Activated T-helper 17 cell treated with anti-CD3 and anti-CD28 coated beads, Interleukin-2, amount 50 U/mL, for 72 hours (primary cell): ENCODE data around the gene STX1B. TPM values are rescaled to one million over a fixed set of nuclear protein-coding genes. Genes with fewer than 3 reads are reported as not detected.

Experiments used
- ATAC-seq: fragments of 150-1000 bp; cut with Tn5 transposase; replicated peaks from 2 replicates; pipeline ENCODE4 v1.10.0; 2021; ENCODE audit warnings: mild to moderate bottlenecking, moderate library complexity
- H3K27ac Mint-ChIP-seq: one replicate; pipeline ENCODE4 v1.8.0; 2022; ENCODE audit warnings: mixed read lengths
- H3K27me3 Mint-ChIP-seq: one replicate; pipeline ENCODE4 v1.8.0; 2022; ENCODE audit warnings: mixed read lengths
- H3K36me3 Mint-ChIP-seq: one replicate; pipeline ENCODE4 v1.8.0; 2022; ENCODE audit warnings: low read depth, mild to moderate bottlenecking, mixed read lengths
- H3K4me1 Mint-ChIP-seq: one replicate; pipeline ENCODE4 v1.8.0; 2022; ENCODE audit warnings: mixed read lengths
- H3K4me3 Mint-ChIP-seq: one replicate; pipeline ENCODE4 v1.8.0; 2022; ENCODE audit warnings: mild to moderate bottlenecking, mixed read lengths
- H3K9me3 Mint-ChIP-seq: one replicate; pipeline ENCODE4 v1.8.0; 2022; ENCODE audit warnings: mixed read lengths
- total RNA-seq, 2 donors: library from RNA; stranded (reverse); gene quantifications; one replicate each; pipeline ENCODE4 v1.2.3, GENCODE V29; 2022

Gene STX1B
- under 1 TPM; 0.17 to 0.95 TPM for total RNA-seq

GRCh38 chr16:31010585-31011325, at the start of gene STX1B:
Gene STX1B, minus strand, starts transcription at chr16:31010638. Its CDS starts 242 bp downstream, at chr16:31010396.
- H3K4me1 Mint-ChIP-seq = peaks cover 4% of the 10 kb centered on the region
- H3K9me3 Mint-ChIP-seq = no peaks in the 10 kb centered on the region
- peak within 1 kb of the TSS; percentile 47 for H3K4me3 Mint-ChIP-seq
- H3K27me3 Mint-ChIP-seq = peaks cover 30% of the 10 kb centered on the region
- H3K36me3 Mint-ChIP-seq = no peaks in the 10 kb centered on the region
- peak; percentile 35 for ATAC-seq
- H3K27ac Mint-ChIP-seq = peak within 1 kb of the TSS; percentile 26

- Mint-ChIP-seq H3K4me3 (no peak overlapping the region), H3K27ac (no peak overlapping the region), H3K36me3 (peaks cover 18% of the 10 kb centered on the region), H3K27me3 (no peaks in the 10 kb centered on the region), H3K9me3 (no peaks in the 10 kb centered on the region), H3K4me1 (peaks cover 5% of the 10 kb centered on the region)
- no peak for ATAC-seq
These were observed 45.2 kb upstream of the STX1B start for GRCh38 chr16:31055613-31056012.

- ATAC-seq = peak; percentile 98
- Mint-ChIP-seq H3K27ac (no peak overlapping the region), H3K27me3 (no peaks in the 10 kb centered on the region), H3K9me3 (no peaks in the 10 kb centered on the region), H3K36me3 (no peaks in the 10 kb centered on the region), H3K4me3 (no peak overlapping the region), H3K4me1 (peaks cover 5% of the 10 kb centered on the region)
These were observed 41.7 kb upstream of the STX1B start for GRCh38 chr16:31052114-31052513.

GRCh38 chr16:31050280-31051030, 40.0 kb upstream of the STX1B start:
- ATAC-seq = no peak
- H3K4me1 Mint-ChIP-seq = peaks cover 10% of the 10 kb centered on the region
- no peaks in the 10 kb centered on the region for H3K9me3 Mint-ChIP-seq
- H3K4me3 Mint-ChIP-seq = no peak overlapping the region
- H3K27me3 Mint-ChIP-seq = no peaks in the 10 kb centered on the region
- no peaks in the 10 kb centered on the region for H3K36me3 Mint-ChIP-seq
- H3K27ac Mint-ChIP-seq = no peak overlapping the region

GRCh38 chr16:31043898-31044481, 33.6 kb upstream of the STX1B start:
- H3K27ac Mint-ChIP-seq = no peak overlapping the region
- H3K27me3 Mint-ChIP-seq = no peaks in the 10 kb centered on the region
- peaks cover 5% of the 10 kb centered on the region for H3K4me1 Mint-ChIP-seq
- no peaks in the 10 kb centered on the region for H3K9me3 Mint-ChIP-seq
- ATAC-seq = no peak
- H3K36me3 Mint-ChIP-seq = peaks cover 39% of the 10 kb centered on the region
- no peak overlapping the region for H3K4me3 Mint-ChIP-seq

GRCh38 chr16:31043352-31043751, 32.9 kb upstream of the STX1B start:
- ATAC-seq = no peak

GRCh38 chr16:31042866-31043265, 32.4 kb upstream of the STX1B start:
- Mint-ChIP-seq H3K27me3 (no peaks in the 10 kb centered on the region), H3K9me3 (no peaks in the 10 kb centered on the region), H3K4me1 (peaks cover 5% of the 10 kb centered on the region), H3K36me3 (peaks cover 50% of the 10 kb centered on the region), H3K27ac (no peak overlapping the region), H3K4me3 (no peak overlapping the region)
- no peak for ATAC-seq

More at GRCh38 chr16:31043352-31043751, 32.9 kb upstream of the STX1B start:
- H3K4me3 Mint-ChIP-seq = no peak overlapping the region
- H3K27ac Mint-ChIP-seq = no peak overlapping the region
- peaks cover 45% of the 10 kb centered on the region for H3K36me3 Mint-ChIP-seq
- H3K4me1 Mint-ChIP-seq = peaks cover 5% of the 10 kb centered on the region
- H3K9me3 Mint-ChIP-seq = no peaks in the 10 kb centered on the region
- no peaks in the 10 kb centered on the region for H3K27me3 Mint-ChIP-seq

GRCh38 chr16:31038993-31039392, 28.6 kb upstream of the STX1B start:
- H3K36me3 Mint-ChIP-seq = peaks cover 85% of the 10 kb centered on the region
- H3K27ac Mint-ChIP-seq = no peak overlapping the region
- peaks cover 6% of the 10 kb centered on the region for H3K4me1 Mint-ChIP-seq
- no peaks in the 10 kb centered on the region for H3K9me3 Mint-ChIP-seq
- ATAC-seq = no peak
- no peaks in the 10 kb centered on the region for H3K27me3 Mint-ChIP-seq
- no peak overlapping the region for H3K4me3 Mint-ChIP-seq

- H3K4me3 Mint-ChIP-seq = no peak overlapping the region
- H3K27ac Mint-ChIP-seq = no peak overlapping the region
- H3K9me3 Mint-ChIP-seq = no peaks in the 10 kb centered on the region
- ATAC-seq = no peak
- H3K27me3 Mint-ChIP-seq = no peaks in the 10 kb centered on the region
- peaks cover 6% of the 10 kb centered on the region for H3K4me1 Mint-ChIP-seq
- peaks cover 86% of the 10 kb centered on the region for H3K36me3 Mint-ChIP-seq
These were observed 26.3 kb upstream of the STX1B start for GRCh38 chr16:31036691-31037090.

- ATAC-seq = peak; percentile 57
- Mint-ChIP-seq H3K4me3 (peak overlapping the region; percentile 89), H3K36me3 (peaks cover 60% of the 10 kb centered on the region), H3K9me3 (no peaks in the 10 kb centered on the region), H3K4me1 (peaks cover 6% of the 10 kb centered on the region), H3K27ac (peak overlapping the region; percentile 91), H3K27me3 (no peaks in the 10 kb centered on the region)
These were observed 23.5 kb upstream of the STX1B start for GRCh38 chr16:31033709-31034492.

GRCh38 chr16:31032736-31033708, 22.6 kb upstream of the STX1B start, which contains the start of gene STX4:
Gene STX4, plus strand, starts transcription at chr16:31033558. Its CDS starts 248 bp downstream, at chr16:31033806.
- Mint-ChIP-seq H3K4me1 (peaks cover 6% of the 10 kb centered on the region), H3K36me3 (peaks cover 51% of the 10 kb centered on the region), H3K27me3 (no peaks in the 10 kb centered on the region), H3K9me3 (no peaks in the 10 kb centered on the region), H3K27ac (peak within 1 kb of the TSS; percentile 91), H3K4me3 (peak within 1 kb of the TSS; percentile 89)
- ATAC-seq = peak; percentile 90

GRCh38 chr16:31031276-31031675, 20.8 kb upstream of the STX1B start:
- no peak overlapping the region for H3K27ac Mint-ChIP-seq
- H3K9me3 Mint-ChIP-seq = no peaks in the 10 kb centered on the region
- no peaks in the 10 kb centered on the region for H3K4me1 Mint-ChIP-seq
- peak overlapping the region; percentile 89 for H3K4me3 Mint-ChIP-seq
- peaks cover 38% of the 10 kb centered on the region for H3K36me3 Mint-ChIP-seq
- no peaks in the 10 kb centered on the region for H3K27me3 Mint-ChIP-seq
- no peak for ATAC-seq

GRCh38 chr16:31029272-31029671, 18.8 kb upstream of the STX1B start:
- Mint-ChIP-seq H3K4me3 (no peak overlapping the region), H3K9me3 (no peaks in the 10 kb centered on the region), H3K27ac (no peak overlapping the region), H3K36me3 (peaks cover 18% of the 10 kb centered on the region), H3K4me1 (no peaks in the 10 kb centered on the region), H3K27me3 (no peaks in the 10 kb centered on the region)
- no peak for ATAC-seq
